ENCODE measurements around the gene ATP13A3.

- no peak for TF ChIP-seq ZBTB43 (CRISPR knock-in tag; IDR thresholded peaks at IDR 0.05)
- TF ChIP-seq CTCF (IDR thresholded peaks at IDR 0.05): no peak
- no peak for TF ChIP-seq ZMAT4 (CRISPR knock-in tag; IDR thresholded peaks at IDR 0.05)
- no peak for TF ChIP-seq CBFB (CRISPR knock-in tag; IDR thresholded peaks at IDR 0.05; ENCODE audit: low read depth)
- no peak for TF ChIP-seq USF2 (CRISPR knock-in tag; IDR thresholded peaks at IDR 0.05)
- TF ChIP-seq ATF3 (CRISPR knock-in tag; conservative IDR thresholded peaks at IDR 0.05): no peak
- no peak for TF ChIP-seq FOXJ3 (CRISPR knock-in tag; IDR thresholded peaks at IDR 0.05; ENCODE audit: borderline replicate concordance)
- no peak for TF ChIP-seq ZNF138 (CRISPR knock-in tag; conservative IDR thresholded peaks at IDR 0.05)
- TF ChIP-seq JUN (CRISPR knock-in tag; IDR thresholded peaks at IDR 0.05): no peak
- TF ChIP-seq CREB1 (CRISPR knock-in tag; IDR thresholded peaks at IDR 0.05): no peak
- TF ChIP-seq ZNF512 (CRISPR knock-in tag; IDR thresholded peaks at IDR 0.05; ENCODE audit: borderline replicate concordance): no peak
- no peak for TF ChIP-seq ATF2 (CRISPR knock-in tag; IDR thresholded peaks at IDR 0.05; ENCODE audit: borderline replicate concordance, low read depth)
- no peak for TF ChIP-seq MAX (CRISPR knock-in tag; IDR thresholded peaks at IDR 0.05)
Observed at GRCh38 chr3:194465246-194465645, 21.6 kb downstream of the ATP13A3 start.

All from WTC11 (cell line).